Body of pancreas (tissue), 4 donors: ENCODE data around the gene MACROH2A2. TPM values are rescaled to one million over a fixed set of nuclear protein-coding genes. Genes with fewer than 3 reads are reported as not detected.

Source experiments
- ATAC-seq: fragments of 150-250 bp; one replicate; pipeline ENCODE4 v1.9.1; 2016
- DNase-seq, 4 donors: peaks; one replicate each; pipeline ENCODE4 v3.0.0-alpha.2; 2019
- H3K27ac ChIP-seq, 4 donors: fragments of 200-600 bp; sonication (generic); 1 replicate in 3 of 4; 2 replicates in 1 of 4; pipeline versions ENCODE4 v1.5.1 to v1.6.1; 2016 to 2019; ENCODE audit warnings: mild to moderate bottlenecking in 1 of 4, mixed read lengths in 1 of 4, moderate library complexity in 1 of 4
- H3K27me3 ChIP-seq, 2 donors: fragments of 200-600 bp; sonication (generic); one replicate each; pipeline ENCODE4 v1.6.0; 2016; ENCODE audit warnings: mild to moderate bottlenecking in 1 of 2
- H3K36me3 ChIP-seq, 2 donors: fragments of 200-600 bp; sonication (generic); replicated peaks in 1 of 2; 2 replicates each; pipeline ENCODE4 v1.5.1; 2016; ENCODE audit warnings: low read depth in 2 of 2; ENCODE audit not compliant: insufficient read depth in 1 of 2
- H3K4me1 ChIP-seq: fragments of 200-600 bp; sonication (generic); one replicate; pipeline ENCODE4 v1.6.0; 2016
- H3K4me3 ChIP-seq, 2 donors: fragments of 200-600 bp; sonication (generic); 1 replicate in 1 of 2; 2 replicates in 1 of 2; pipeline ENCODE4 v1.5.1; 2016 to 2019
- H3K9me3 ChIP-seq, 3 donors: fragments of 200-600 bp; sonication (generic); 1 replicate in 2 of 3; 2 replicates in 1 of 3; pipeline ENCODE4 v1.5.1; 2016
- CTCF ChIP-seq, 7 experiments: fragments of 450-650 bp in 4 of 7; fragments of 200-600 bp in 3 of 7; sonication (generic) in 3 of 7; IDR thresholded peaks; one replicate each; pipeline ENCODE4 v1.5.1; 2016 to 2019; ENCODE audit warnings: antibody characterized with exemption in 7 of 7
- POLR2A ChIP-seq, 3 donors: fragments of 450-650 bp; IDR thresholded peaks; one replicate each; pipeline ENCODE4 v1.6.1; 2016; ENCODE audit warnings: antibody characterized with exemption in 3 of 3, mild to moderate bottlenecking in 2 of 3
- WGBS, 2 donors: methylation state at CpG; one replicate each; pipeline ENCODE4 v1.1.5; 2017; 5-methylcytosine and 5-hydroxymethylcytosine counted together
- intact Hi-C: fragments of 100-400 bp; cut with DNase I; formaldehyde crosslinking; loops from one replicate; pipeline ENCODE4 v1.15.1; 2023
- total RNA-seq, 2 donors: library from RNA; depleted of rRNA; stranded (reverse); fragments of >200 nt; gene quantifications; one replicate each; pipeline ENCODE4 v1.1.0, GENCODE V29; 2016

Gene MACROH2A2
- total RNA-seq, 2 donors from 2014 or later: 0.99 to 10.6 TPM

GRCh38 chr10:70106958-70107791 lies 54.5 kb downstream of the MACROH2A2 start:
- TF ChIP-seq CTCF (IDR thresholded peaks at IDR 0.05) (peak in 2 of 7 experiments; percentile 8 to 16), POLR2A (IDR thresholded peaks at IDR 0.05) (no peak)
- intact Hi-C loops: no loop called here
- ATAC-seq (no peak), DNase-seq (no peak)
- Histone ChIP-seq H3K27me3 (no peaks in the 10 kb centered on the region), H3K4me1 (peaks cover 6% of the 10 kb centered on the region), H3K36me3 (peaks cover 0 to 5% of the 10 kb centered on the region in 2 donors), H3K27ac (no peak overlapping the region), H3K4me3 (no peak overlapping the region), H3K9me3 (no peaks in the 10 kb centered on the region)
- 79 to 87% methylated on average over 8 to 22 of the region's 22 CpGs for WGBS, 2 donors

GRCh38 chr10:70109064-70109729 lies 56.6 kb downstream of the MACROH2A2 start:
- H3K4me1 ChIP-seq: peaks cover 6% of the 10 kb centered on the region
- TF ChIP-seq POLR2A (IDR thresholded peaks at IDR 0.05): no peak
- no peak for TF ChIP-seq CTCF (IDR thresholded peaks at IDR 0.05)
- peaks cover 0 to 8% of the 10 kb centered on the region in 2 donors for H3K36me3 ChIP-seq
- H3K4me3 ChIP-seq: no peak overlapping the region
- no peaks in the 10 kb centered on the region for H3K27me3 ChIP-seq
- H3K27ac ChIP-seq: no peak overlapping the region
- ATAC-seq (no peak), DNase-seq (peak in 3 of 4 donors; percentile 34 to 58 (median 45))
- 86 to 88% methylated on average over 16 to 18 of the region's 18 CpGs for WGBS, 2 donors
- intact Hi-C loops: no loop called here
- H3K9me3 ChIP-seq: no peaks in the 10 kb centered on the region

GRCh38 chr10:70111496-70111895 lies 58.9 kb downstream of the MACROH2A2 start:
- 93 to 94% methylated on average over 22 of the region's 22 CpGs for WGBS, 2 donors
- Histone ChIP-seq H3K27me3 (no peaks in the 10 kb centered on the region), H3K36me3 (peaks cover 0 to 9% of the 10 kb centered on the region in 2 donors), H3K27ac (no peak overlapping the region), H3K4me1 (peaks cover 6% of the 10 kb centered on the region), H3K4me3 (no peak overlapping the region), H3K9me3 (no peaks in the 10 kb centered on the region)
- intact Hi-C loops: no loop called here
- DNase-seq (no peak), ATAC-seq (no peak)
- TF ChIP-seq POLR2A (IDR thresholded peaks at IDR 0.05) (no peak), CTCF (IDR thresholded peaks at IDR 0.05) (no peak)

GRCh38 chr10:70112071-70112470 lies 59.4 kb downstream of the MACROH2A2 start:
- Histone ChIP-seq H3K9me3 (no peaks in the 10 kb centered on the region), H3K4me1 (peaks cover 6% of the 10 kb centered on the region), H3K27ac (no peak overlapping the region), H3K4me3 (no peak overlapping the region), H3K36me3 (peaks cover 0 to 9% of the 10 kb centered on the region in 2 donors), H3K27me3 (no peaks in the 10 kb centered on the region)
- TF ChIP-seq CTCF (IDR thresholded peaks at IDR 0.05): no peak
- TF ChIP-seq POLR2A (IDR thresholded peaks at IDR 0.05): no peak
- ATAC-seq (no peak), DNase-seq (no peak)
- intact Hi-C loops: no loop called here
- WGBS, 2 donors: 88 to 93% methylated on average over 8 of the region's 8 CpGs
